Activated CD8-positive, alpha-beta T cell treated with anti-CD3 and anti-CD28 coated beads, Interleukin-2, amount 10 ng/mL, durations not matched to agents 7 days and 5 days (primary cell): ENCODE data around the gene TMEM208. TPM values are rescaled to one million over a fixed set of nuclear protein-coding genes. Genes with fewer than 3 reads are reported as not detected.

Source experiments
- ATAC-seq: fragments of 150-1000 bp; cut with Tn5 transposase; one replicate; pipeline ENCODE4 v1.10.0; 2021; ENCODE audit warnings: moderate library complexity
- CTCF ChIA-PET: fragments of 350-600 bp; sonication (Branson Sonifier 250); formaldehyde crosslinking; loops from one replicate; lab custom pipeline; 2021; ENCODE audit warnings: antibody characterized with exemption; lab: Charles Lee
- POLR2A ChIA-PET: fragments of 350-600 bp; sonication (Branson Sonifier 250); formaldehyde crosslinking; loops from one replicate; lab custom pipeline; 2021; ENCODE audit warnings: antibody characterized with exemption; lab: Charles Lee
- DNase-seq: peaks from one replicate; pipeline ENCODE4 v3.0.0-alpha.2; 2020
- H3K27ac Mint-ChIP-seq: one replicate; pipeline ENCODE4 v1.8.0; 2021; ENCODE audit warnings: mild to moderate bottlenecking, mixed read lengths
- H3K27me3 Mint-ChIP-seq: one replicate; pipeline ENCODE4 v1.8.0; 2021; ENCODE audit warnings: low read depth, mixed read lengths
- H3K36me3 Mint-ChIP-seq: one replicate; pipeline ENCODE4 v1.8.0; 2021; ENCODE audit warnings: low read depth, mixed read lengths
- H3K4me1 Mint-ChIP-seq: one replicate; pipeline ENCODE4 v1.8.0; 2021; ENCODE audit warnings: low read depth, mixed read lengths
- H3K4me3 Mint-ChIP-seq: one replicate; pipeline ENCODE4 v1.8.0; 2021; ENCODE audit warnings: mild to moderate bottlenecking, mixed read lengths
- H3K9me3 Mint-ChIP-seq: one replicate; pipeline ENCODE4 v1.8.0; 2022; ENCODE audit warnings: mixed read lengths; ENCODE audit not compliant: insufficient read depth
- total RNA-seq, 2 experiments: library from RNA; stranded (reverse); gene quantifications; one replicate each; pipeline ENCODE4 v1.2.3, GENCODE V29; 2021

The TMEM208 gene
- total RNA-seq, 2 experiments from 2014 or later, result 33.7 TPM

GRCh38 chr16:67200491-67200890, 26.4 kb upstream of the TMEM208 start:
- CTCF ChIA-PET, result no interaction called here
- Mint-ChIP-seq H3K4me3 (no peak overlapping the region), H3K9me3 (no peaks in the 10 kb centered on the region), H3K27me3 (no peaks in the 10 kb centered on the region), H3K36me3 (peaks cover 48% of the 10 kb centered on the region), H3K27ac (no peak overlapping the region), H3K4me1 (peaks cover 6% of the 10 kb centered on the region)
- ATAC-seq (no peak), DNase-seq (no peak)
- POLR2A ChIA-PET, result interaction anchor here (1.7 kb wide), 1 partner anchor 26 kb away, joined by 4 read pairs; the partner anchor contains the start of gene TMEM208

GRCh38 chr16:67201411-67202345, 25.3 kb upstream of the TMEM208 start:
- no peak overlapping the region for H3K27ac Mint-ChIP-seq
- H3K4me1 Mint-ChIP-seq, result peaks cover 2% of the 10 kb centered on the region
- DNase-seq (no peak), ATAC-seq (no peak)
- H3K4me3 Mint-ChIP-seq, result no peak overlapping the region
- CTCF ChIA-PET, result no interaction called here
- H3K36me3 Mint-ChIP-seq, result peaks cover 37% of the 10 kb centered on the region
- no peaks in the 10 kb centered on the region for H3K9me3 Mint-ChIP-seq
- H3K27me3 Mint-ChIP-seq, result no peaks in the 10 kb centered on the region
- POLR2A ChIA-PET, result no interaction called here

DNA sequence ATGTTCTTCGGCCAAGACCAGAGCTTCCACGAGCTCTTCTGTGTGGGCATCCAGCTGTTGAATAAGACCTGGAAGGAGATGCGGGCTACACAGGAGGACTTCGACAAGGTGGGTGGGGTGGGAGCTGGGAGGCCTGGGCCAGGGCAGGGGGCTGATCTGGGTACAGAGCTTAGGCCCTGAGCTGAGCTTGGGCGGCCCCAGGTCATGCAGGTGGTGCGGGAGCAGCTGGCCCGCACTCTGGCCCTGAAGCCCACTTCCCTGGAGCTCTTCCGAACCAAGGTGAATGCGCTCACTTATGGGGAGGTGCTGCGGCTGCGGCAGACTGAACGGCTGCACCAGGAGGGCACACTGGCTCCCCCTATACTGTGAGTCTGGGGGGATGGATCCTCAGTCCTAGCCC, 24.5 kb upstream of the TMEM208 start:
- CTCF ChIA-PET, result no interaction called here
- POLR2A ChIA-PET, result no interaction called here
- no peak for DNase-seq
- no peak overlapping the region for H3K27ac Mint-ChIP-seq
- H3K4me3 Mint-ChIP-seq, result no peak overlapping the region
- H3K36me3 Mint-ChIP-seq, result peaks cover 32% of the 10 kb centered on the region
- no peak for ATAC-seq
- H3K9me3 Mint-ChIP-seq, result no peaks in the 10 kb centered on the region
- H3K27me3 Mint-ChIP-seq, result no peaks in the 10 kb centered on the region
- H3K4me1 Mint-ChIP-seq, result no peaks in the 10 kb centered on the region

GRCh38 chr16:67202956-67203493, 23.9 kb upstream of the TMEM208 start:
- Mint-ChIP-seq H3K4me3 (no peak overlapping the region), H3K4me1 (no peaks in the 10 kb centered on the region), H3K36me3 (peaks cover 28% of the 10 kb centered on the region), H3K27me3 (no peaks in the 10 kb centered on the region), H3K9me3 (no peaks in the 10 kb centered on the region), H3K27ac (no peak overlapping the region)
- ATAC-seq (no peak), DNase-seq (no peak)
- POLR2A ChIA-PET, result interaction anchor here (0.5 to 2.1 kb wide), 2 partner anchors 24 to 166 kb away, joined by 3 to 7 read pairs; partner anchors contain the start of gene TMEM208
- CTCF ChIA-PET, result no interaction called here

DNA sequence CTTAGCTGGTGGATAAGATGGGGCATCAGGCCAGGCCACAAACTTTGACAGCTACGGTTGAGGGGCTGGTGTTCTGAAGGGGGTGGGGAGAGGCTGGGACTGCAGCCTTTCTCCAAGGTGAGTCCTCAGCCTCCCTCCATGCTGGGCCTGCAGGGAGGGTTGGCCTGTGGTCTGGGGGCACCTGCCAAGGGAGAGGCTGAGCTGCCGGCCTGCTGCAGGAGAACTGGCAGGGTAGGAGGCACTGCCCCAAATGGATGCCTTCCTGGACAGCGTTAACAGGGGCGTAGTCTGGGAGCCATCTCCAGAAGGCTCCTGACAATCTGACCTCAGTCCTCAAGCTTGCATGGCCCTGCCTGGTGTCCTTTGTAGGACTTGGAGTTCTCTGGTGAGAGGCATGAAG, 22.9 kb upstream of the TMEM208 start:
- H3K4me3 Mint-ChIP-seq, result no peak overlapping the region
- no peaks in the 10 kb centered on the region for H3K4me1 Mint-ChIP-seq
- POLR2A ChIA-PET, result interaction anchor here (2.1 kb wide), 1 partner anchor 23 kb away, joined by 7 read pairs; the partner anchor contains the start of gene TMEM208
- ATAC-seq, result no peak
- H3K27me3 Mint-ChIP-seq, result no peaks in the 10 kb centered on the region
- H3K36me3 Mint-ChIP-seq, result peaks cover 24% of the 10 kb centered on the region
- DNase-seq, result no peak
- H3K27ac Mint-ChIP-seq, result peak overlapping the region; percentile 25
- CTCF ChIA-PET, result interaction anchor here (1.0 kb wide), 1 partner anchor 194 kb away, joined by 3 read pairs; no protein-coding TSS in a partner anchor
- no peaks in the 10 kb centered on the region for H3K9me3 Mint-ChIP-seq

- H3K9me3 Mint-ChIP-seq, result no peaks in the 10 kb centered on the region
- peaks cover 10% of the 10 kb centered on the region for H3K36me3 Mint-ChIP-seq
- DNase-seq (no peak), ATAC-seq (no peak)
- ChIA-PET CTCF (interaction anchor here (0.5 kb wide), 1 partner anchor 9 kb away, joined by 3 read pairs; no protein-coding TSS in a partner anchor), POLR2A (no interaction called here)
- peak overlapping the region; percentile 24 for H3K27ac Mint-ChIP-seq
- peaks cover 2% of the 10 kb centered on the region for H3K4me1 Mint-ChIP-seq
- no peaks in the 10 kb centered on the region for H3K27me3 Mint-ChIP-seq
- H3K4me3 Mint-ChIP-seq, result no peak overlapping the region
These were observed 20.6 kb upstream of the TMEM208 start for GRCh38 chr16:67206129-67206837.

- H3K9me3 Mint-ChIP-seq, result no peaks in the 10 kb centered on the region
- H3K4me1 Mint-ChIP-seq, result peaks cover 2% of the 10 kb centered on the region
- H3K27me3 Mint-ChIP-seq, result no peaks in the 10 kb centered on the region
- no peak overlapping the region for H3K4me3 Mint-ChIP-seq
- ATAC-seq (no peak), DNase-seq (no peak)
- peaks cover 9% of the 10 kb centered on the region for H3K36me3 Mint-ChIP-seq
- ChIA-PET CTCF (interaction anchor here (0.5 kb wide), 1 partner anchor 9 kb away, joined by 3 read pairs; no protein-coding TSS in a partner anchor), POLR2A (no interaction called here)
- H3K27ac Mint-ChIP-seq, result no peak overlapping the region
These were observed 20.1 kb upstream of the TMEM208 start for GRCh38 chr16:67206838-67207248.

- H3K36me3 Mint-ChIP-seq, result peaks cover 4% of the 10 kb centered on the region
- H3K9me3 Mint-ChIP-seq, result no peaks in the 10 kb centered on the region
- H3K4me3 Mint-ChIP-seq, result no peak overlapping the region
- POLR2A ChIA-PET, result no interaction called here
- ATAC-seq (no peak), DNase-seq (no peak)
- CTCF ChIA-PET, result no interaction called here
- H3K4me1 Mint-ChIP-seq, result peaks cover 2% of the 10 kb centered on the region
- H3K27ac Mint-ChIP-seq, result no peak overlapping the region
- H3K27me3 Mint-ChIP-seq, result no peaks in the 10 kb centered on the region
These were observed 19.5 kb upstream of the TMEM208 start for GRCh38 chr16:67207249-67208091.

GRCh38 chr16:67208154-67208896, 18.6 kb upstream of the TMEM208 start:
- DNase-seq, result no peak
- H3K4me1 Mint-ChIP-seq, result peaks cover 2% of the 10 kb centered on the region
- ATAC-seq, result no peak
- peak overlapping the region; percentile 14 for H3K27ac Mint-ChIP-seq
- H3K9me3 Mint-ChIP-seq, result no peaks in the 10 kb centered on the region
- no peak overlapping the region for H3K4me3 Mint-ChIP-seq
- H3K27me3 Mint-ChIP-seq, result no peaks in the 10 kb centered on the region
- POLR2A ChIA-PET, result no interaction called here
- no peaks in the 10 kb centered on the region for H3K36me3 Mint-ChIP-seq
- CTCF ChIA-PET, result interaction anchor here (1.0 to 1.9 kb wide), 2 partner anchors 10 to 99 kb away, joined by 3 to 6 read pairs; partner anchors contain the start of genes ELMO3 and PHAF1

DNA sequence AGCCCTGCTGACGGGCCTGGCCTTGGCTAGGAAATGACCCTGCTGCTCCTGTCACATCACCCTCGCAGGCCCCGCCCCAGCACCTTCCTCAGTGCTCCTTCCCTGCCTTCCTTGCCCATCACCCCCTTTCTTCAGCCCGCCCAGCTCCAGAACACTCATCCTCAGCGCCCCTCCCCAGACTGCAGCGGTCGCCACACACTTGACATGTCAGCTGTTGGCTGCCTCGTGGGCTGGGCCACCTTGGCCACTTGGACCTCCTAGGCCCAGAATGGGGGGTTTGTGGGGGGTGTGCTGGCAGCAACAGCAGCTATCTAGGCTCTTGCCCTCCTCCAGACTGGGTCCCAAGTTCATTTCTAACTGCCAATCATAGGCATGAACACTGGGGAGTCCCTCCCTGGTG, 17.4 kb upstream of the TMEM208 start:
- ChIA-PET CTCF (interaction anchor here (1.0 to 1.9 kb wide), 2 partner anchors 11 to 100 kb away, joined by 3 to 6 read pairs; partner anchors contain the start of genes ELMO3 and PHAF1), POLR2A (interaction anchor here (0.6 to 1.2 kb wide), 2 partner anchors 27 to 29 kb away, joined by 3 read pairs; no protein-coding TSS in a partner anchor)
- no peak overlapping the region for H3K4me3 Mint-ChIP-seq
- DNase-seq (no peak), ATAC-seq (no peak)
- no peaks in the 10 kb centered on the region for H3K27me3 Mint-ChIP-seq
- H3K4me1 Mint-ChIP-seq, result peaks cover 2% of the 10 kb centered on the region
- H3K36me3 Mint-ChIP-seq, result no peaks in the 10 kb centered on the region
- H3K27ac Mint-ChIP-seq, result no peak overlapping the region
- H3K9me3 Mint-ChIP-seq, result no peaks in the 10 kb centered on the region
